H1 (cell line): Measurements from ENCODE around the gene SRSF9. TPM values are rescaled to one million over a fixed set of nuclear protein-coding genes. Genes with fewer than 3 reads are reported as not detected.

ENCODE experiments used
- CBX8 ChIP-seq: fragments of 300-800, 300-1000 bp; sonication (generic); IDR thresholded peaks from 2 replicates; pipeline ENCODE4 v1.7.1; 2016; ENCODE audit warnings: low read depth, low read length, borderline replicate concordance
- CHD1 ChIP-seq: IDR thresholded peaks from 2 replicates; pipeline ENCODE4 v1.6.1; 2012; ENCODE audit warnings: low read depth, low read length, improper control_type of control experiment
- EGR1 ChIP-seq: IDR thresholded peaks from 2 replicates; pipeline ENCODE4 v1.6.1; 2011; ENCODE audit warnings: low read depth, low read length, borderline replicate concordance
- GABPA ChIP-seq: IDR thresholded peaks from 2 replicates; pipeline ENCODE4 v1.6.1; 2011; ENCODE audit warnings: mild to moderate bottlenecking, low read length, moderate library complexity, borderline replicate concordance; ENCODE audit not compliant: insufficient read depth
- NRF1 ChIP-seq: IDR thresholded peaks from 2 replicates; pipeline ENCODE4 v1.6.1; 2011; ENCODE audit warnings: mild to moderate bottlenecking, low read depth, low read length, improper control_type of control experiment
- POLR2AphosphoS5 ChIP-seq: IDR thresholded peaks from 2 replicates; pipeline ENCODE4 v1.6.1; 2011; ENCODE audit warnings: low read depth, low read length
- RFX5 ChIP-seq: IDR thresholded peaks from 2 replicates; pipeline ENCODE4 v1.6.1; 2011; ENCODE audit warnings: low read depth, low read length, improper control_type of control experiment, borderline replicate concordance
- SIX5 ChIP-seq: IDR thresholded peaks from 2 replicates; pipeline ENCODE4 v1.6.1; 2011; ENCODE audit warnings: mild to moderate bottlenecking, low read depth, low read length
- SUZ12 ChIP-seq: fragments of 200-600 bp; sonication (generic); IDR thresholded peaks from 2 replicates; pipeline ENCODE4 v1.6.1; 2012; ENCODE audit warnings: mild to moderate bottlenecking, inconsistent platforms, low read length, moderate library complexity, mixed read lengths
- TEAD4 ChIP-seq: IDR thresholded peaks from 2 replicates; pipeline ENCODE4 v1.6.1; 2012; ENCODE audit warnings: low read depth, low read length, inconsistent platforms, mixed read lengths
- polyA plus RNA-seq, 7 experiments: library from polyadenylated mRNA; depleted of rRNA in 3 of 7; stranded (reverse) in 5 of 7; unstranded in 2 of 7; fragments of >200 nt in 5 of 7; fragments of 200-250 nt in 2 of 7; gene quantifications; 1 replicate in 5 of 7; 2 replicates in 1 of 7; 4 replicates in 1 of 7; pipeline versions ENCODE4 v1.2.1 to v1.2.3, GENCODE V29; 2011 to 2013; ENCODE audit warnings: missing spikeins in 2 of 7, mixed read lengths in 2 of 7
- total RNA-seq: library from RNA; stranded (reverse); fragmentation: NEBNext Ultra II Directional; extraction: Animal tissue kit (Norgen Biotek cat#: 25700); gene quantifications from 2 replicates; pipeline ENCODE4 v1.2.1, GENCODE V29; 2021

Gene SRSF9
- total and polyA plus RNA-seq, 2 of the 8 experiments (the other 6 are each of a cell fraction or from before 2014, with no cell fraction given): 172 to 304 TPM

DNA sequence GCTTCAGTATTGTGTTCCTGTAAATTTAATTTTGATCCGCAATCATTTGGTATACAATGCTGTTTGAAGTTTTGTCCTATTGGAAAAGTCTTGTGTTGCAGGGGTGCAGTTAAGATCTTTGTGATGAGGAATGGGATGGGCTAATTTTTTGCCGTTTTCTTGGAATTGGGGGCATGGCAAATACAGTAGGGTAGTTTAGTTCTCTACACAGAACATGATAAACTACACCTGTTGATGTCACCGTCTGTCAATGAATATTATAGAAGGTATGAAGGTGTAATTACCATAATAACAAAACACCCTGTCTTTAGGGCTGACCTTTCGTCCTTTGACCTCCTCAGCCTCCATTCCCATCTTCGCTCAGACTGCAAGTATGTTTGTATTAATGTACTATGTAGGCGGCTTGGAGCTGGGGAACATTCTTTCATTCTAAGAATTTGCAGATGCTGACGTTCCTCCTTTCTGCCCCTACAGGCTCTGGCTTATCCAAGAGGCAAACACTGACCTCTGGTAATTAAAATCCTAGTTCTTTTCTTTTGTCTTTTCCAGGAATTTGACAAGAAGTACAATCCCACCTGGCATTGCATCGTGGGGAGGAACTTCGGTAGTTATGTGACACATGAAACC is 28.1 kb upstream of the SRSF9 start (continued):
- TF ChIP-seq CHD1 (no peak), TEAD4 (no peak), CBX8 (no peak), NRF1 (no peak), GABPA (no peak), SIX5 (no peak), EGR1 (no peak), POLR2AphosphoS5 (no peak), RFX5 (no peak), SUZ12 (no peak)
